Dendritic cell treated with granulocyte-macrophage colony-stimulating factor and Interleukin-4, amounts not matched to agents 40 ng/mL and 50 ng/mL, for 4 days (primary cell): ENCODE data around the gene ECEL1.

ENCODE experiments used
- H3K27ac Mint-ChIP-seq: one replicate; pipeline ENCODE4 v1.8.0; 2022; ENCODE audit warnings: mild to moderate bottlenecking, mixed read lengths
- H3K27me3 Mint-ChIP-seq: one replicate; pipeline ENCODE4 v1.8.0; 2022; ENCODE audit warnings: mild to moderate bottlenecking, mixed read lengths
- H3K36me3 Mint-ChIP-seq: one replicate; pipeline ENCODE4 v1.8.0; 2022; ENCODE audit warnings: low read depth, mixed read lengths
- H3K4me1 Mint-ChIP-seq: one replicate; pipeline ENCODE4 v1.8.0; 2022; ENCODE audit warnings: low read depth, mixed read lengths
- H3K4me3 Mint-ChIP-seq: one replicate; pipeline ENCODE4 v1.8.0; 2022; ENCODE audit warnings: mild to moderate bottlenecking, moderate library complexity, mixed read lengths
- H3K9me3 Mint-ChIP-seq: one replicate; pipeline ENCODE4 v1.8.0; 2022; ENCODE audit warnings: mixed read lengths
- intact Hi-C: fragments of 100-400 bp; cut with micrococcal nuclease; formaldehyde crosslinking; loops from one replicate; pipeline ENCODE4 v1.15.0; 2022

ECEL1 gene

DNA sequence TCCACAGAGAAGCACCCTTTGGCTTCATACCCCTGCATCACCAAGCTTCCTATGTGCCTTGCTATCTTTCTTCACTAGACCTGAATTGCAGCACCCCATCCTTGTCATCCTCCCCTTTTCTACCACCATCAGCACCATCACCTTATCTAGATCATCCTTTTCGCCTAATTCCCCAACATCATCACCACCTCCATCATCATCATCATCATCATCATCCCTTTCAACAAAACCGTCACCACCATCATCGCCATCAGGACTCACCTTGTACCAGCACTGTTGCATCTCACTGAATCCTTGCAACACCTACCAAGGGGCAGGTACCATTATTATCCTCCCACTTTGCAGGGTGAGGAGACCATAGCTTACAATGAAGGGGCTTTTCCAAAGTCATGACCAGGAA lies 10.8 kb upstream of the ECEL1 start:
- no peaks in the 10 kb centered on the region for H3K36me3 Mint-ChIP-seq
- no peak overlapping the region for H3K27ac Mint-ChIP-seq
- peaks cover under 1% of the 10 kb centered on the region for H3K4me1 Mint-ChIP-seq
- no peak overlapping the region for H3K4me3 Mint-ChIP-seq
- H3K27me3 Mint-ChIP-seq, result peaks cover 39% of the 10 kb centered on the region
- intact Hi-C loops, result no loop called here
- H3K9me3 Mint-ChIP-seq, result no peaks in the 10 kb centered on the region

DNA sequence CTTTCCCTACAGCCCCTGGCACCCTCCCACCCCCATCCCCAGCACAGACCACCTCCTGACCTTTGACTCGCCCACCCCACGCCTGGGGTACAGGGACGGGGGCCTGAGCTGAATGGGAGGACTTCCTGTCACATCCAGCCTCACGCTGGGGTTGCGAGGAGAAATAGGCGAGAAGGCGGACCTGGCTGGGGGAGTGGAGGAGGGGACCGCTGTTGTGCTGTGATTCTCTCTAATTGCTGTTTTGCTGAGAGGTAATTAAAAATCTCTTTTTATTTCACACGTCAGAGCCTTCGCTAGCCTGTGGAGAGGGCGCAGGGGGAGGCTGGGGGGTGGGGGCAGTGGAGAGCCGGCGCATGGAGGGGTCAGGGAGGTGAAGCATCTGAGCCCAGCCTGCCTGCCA lies 9.7 kb upstream of the ECEL1 start:
- H3K9me3 Mint-ChIP-seq, result no peaks in the 10 kb centered on the region
- no peaks in the 10 kb centered on the region for H3K36me3 Mint-ChIP-seq
- H3K4me3 Mint-ChIP-seq, result no peak overlapping the region
- intact Hi-C loops, result no loop called here
- no peak overlapping the region for H3K27ac Mint-ChIP-seq
- no peaks in the 10 kb centered on the region for H3K4me1 Mint-ChIP-seq
- H3K27me3 Mint-ChIP-seq, result peaks cover 34% of the 10 kb centered on the region

DNA sequence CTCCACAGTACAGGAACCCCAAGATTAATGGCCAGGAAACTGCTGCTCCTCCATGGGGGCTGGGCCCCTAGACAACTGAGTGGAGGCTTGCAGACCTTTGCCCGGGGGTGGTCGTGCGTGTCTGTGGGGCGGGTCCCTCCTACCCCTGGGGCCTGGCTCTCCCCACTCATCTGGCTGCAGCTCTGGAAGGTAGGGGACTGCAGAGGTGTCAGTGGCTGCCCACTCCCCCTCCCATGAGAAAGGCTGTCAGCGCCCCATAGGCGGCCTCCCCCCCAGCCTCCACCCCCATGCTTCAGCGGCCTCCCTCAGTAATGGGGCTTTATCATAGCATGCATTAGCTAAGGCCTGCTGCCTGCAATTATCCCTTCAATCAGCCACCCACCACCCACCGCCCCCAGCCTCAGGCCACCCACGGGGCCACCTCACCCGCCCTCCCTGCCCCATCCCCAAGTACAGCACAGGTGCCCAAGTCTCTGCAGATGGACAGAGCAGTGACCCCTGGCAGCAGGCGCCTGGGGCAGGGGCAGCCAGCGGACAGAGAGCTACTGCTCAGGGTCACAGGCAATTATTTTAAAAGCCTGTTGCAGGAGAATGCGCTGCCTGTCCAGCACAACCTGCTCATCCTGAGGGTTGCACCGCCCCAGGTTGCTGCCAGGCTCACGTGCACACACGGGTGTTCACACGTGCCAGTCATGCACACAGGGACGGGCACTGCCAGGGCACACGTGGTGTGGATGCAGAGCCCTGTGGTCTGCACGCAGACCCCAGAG lies 9.1 kb upstream of the ECEL1 start:
- Mint-ChIP-seq H3K9me3 (no peaks in the 10 kb centered on the region), H3K4me1 (no peaks in the 10 kb centered on the region), H3K27me3 (peaks cover 32% of the 10 kb centered on the region), H3K4me3 (no peak overlapping the region), H3K36me3 (no peaks in the 10 kb centered on the region), H3K27ac (no peak overlapping the region)
- intact Hi-C loops, result no loop called here

DNA sequence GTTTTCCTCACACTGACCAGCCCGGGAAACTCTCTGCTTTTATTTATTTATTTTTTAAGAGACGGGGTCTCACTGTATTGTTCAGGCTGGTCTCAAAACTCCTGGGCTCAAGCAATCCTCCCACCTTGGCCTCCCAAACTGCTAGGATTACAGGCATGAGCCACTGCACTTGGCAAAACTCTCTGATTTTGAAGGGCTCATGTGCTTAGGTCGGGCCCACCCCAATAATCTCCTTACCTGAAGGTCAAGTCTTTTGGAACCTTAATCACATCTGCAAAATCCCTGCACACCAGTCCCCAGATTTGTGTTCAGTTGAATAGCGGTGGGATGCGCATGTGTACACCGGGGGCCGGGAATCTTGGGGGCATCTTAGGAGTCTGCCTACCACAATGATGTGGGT lies 7.7 kb upstream of the ECEL1 start:
- no peak overlapping the region for H3K4me3 Mint-ChIP-seq
- no peak overlapping the region for H3K27ac Mint-ChIP-seq
- no peaks in the 10 kb centered on the region for H3K36me3 Mint-ChIP-seq
- intact Hi-C loops, result no loop called here
- H3K9me3 Mint-ChIP-seq, result no peaks in the 10 kb centered on the region
- H3K4me1 Mint-ChIP-seq, result no peaks in the 10 kb centered on the region
- H3K27me3 Mint-ChIP-seq, result peaks cover 24% of the 10 kb centered on the region

DNA sequence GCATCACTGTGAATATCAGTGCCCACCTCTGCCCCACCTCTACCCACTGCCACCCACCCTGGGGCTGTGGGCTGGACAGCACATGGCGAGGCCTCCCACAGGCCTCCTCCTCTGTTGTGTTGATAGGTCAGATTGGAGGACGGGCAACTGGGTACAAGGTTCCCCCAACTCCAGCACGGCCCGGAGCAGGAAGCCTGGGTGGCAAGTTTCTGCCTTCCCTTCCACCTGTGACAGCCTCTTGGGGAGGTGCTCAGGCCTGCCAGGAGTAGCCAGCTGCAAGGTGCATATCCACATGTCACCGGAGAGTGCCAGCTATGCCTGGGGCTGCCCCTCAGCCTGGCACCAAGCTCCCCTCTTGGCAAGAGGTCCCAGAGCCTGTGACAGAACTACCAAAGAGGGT lies 6.9 kb upstream of the ECEL1 start:
- Mint-ChIP-seq H3K4me3 (no peak overlapping the region), H3K4me1 (no peaks in the 10 kb centered on the region), H3K36me3 (no peaks in the 10 kb centered on the region), H3K9me3 (no peaks in the 10 kb centered on the region), H3K27me3 (peaks cover 28% of the 10 kb centered on the region), H3K27ac (no peak overlapping the region)
- intact Hi-C loops, result no loop called here

DNA sequence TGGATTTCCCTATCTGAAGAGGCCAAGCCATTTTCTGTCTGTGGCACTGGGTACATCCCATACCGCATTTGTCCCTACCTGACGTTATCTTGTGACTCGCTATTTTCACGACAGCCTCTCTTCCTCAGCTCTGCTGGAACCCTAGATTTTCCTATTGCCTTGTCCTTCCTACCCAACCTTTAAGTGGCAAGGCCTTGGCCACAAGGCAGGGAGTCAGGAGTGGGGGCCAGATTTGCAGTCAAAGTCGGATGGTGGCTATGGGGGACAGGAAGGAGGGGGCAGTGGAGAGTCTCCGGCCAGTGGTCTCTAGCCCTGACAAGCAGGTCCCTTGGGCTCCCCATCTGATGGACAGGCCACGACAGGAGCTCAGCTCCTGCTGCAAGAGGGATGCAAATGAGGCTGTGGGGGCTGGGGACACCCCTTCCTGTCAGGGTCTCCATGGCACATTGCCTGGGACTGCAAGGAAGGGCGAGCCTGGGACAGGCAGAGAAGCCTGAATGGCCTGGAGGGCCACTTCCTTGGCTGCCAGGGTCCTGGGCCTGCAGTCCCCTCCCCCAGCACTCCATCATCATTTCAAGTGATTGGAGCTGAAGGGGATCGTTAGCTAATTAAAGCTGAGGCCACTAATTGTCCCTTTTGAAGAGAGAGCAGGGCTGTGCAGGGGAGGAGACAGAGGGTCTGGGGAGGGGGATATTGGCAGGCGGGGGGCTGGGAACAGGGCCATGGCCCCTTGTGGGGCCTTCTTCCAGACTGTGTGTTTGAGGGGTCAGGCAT lies 6.3 kb upstream of the ECEL1 start:
- H3K27me3 Mint-ChIP-seq, result peaks cover 34% of the 10 kb centered on the region
- no peak overlapping the region for H3K27ac Mint-ChIP-seq

DNA sequence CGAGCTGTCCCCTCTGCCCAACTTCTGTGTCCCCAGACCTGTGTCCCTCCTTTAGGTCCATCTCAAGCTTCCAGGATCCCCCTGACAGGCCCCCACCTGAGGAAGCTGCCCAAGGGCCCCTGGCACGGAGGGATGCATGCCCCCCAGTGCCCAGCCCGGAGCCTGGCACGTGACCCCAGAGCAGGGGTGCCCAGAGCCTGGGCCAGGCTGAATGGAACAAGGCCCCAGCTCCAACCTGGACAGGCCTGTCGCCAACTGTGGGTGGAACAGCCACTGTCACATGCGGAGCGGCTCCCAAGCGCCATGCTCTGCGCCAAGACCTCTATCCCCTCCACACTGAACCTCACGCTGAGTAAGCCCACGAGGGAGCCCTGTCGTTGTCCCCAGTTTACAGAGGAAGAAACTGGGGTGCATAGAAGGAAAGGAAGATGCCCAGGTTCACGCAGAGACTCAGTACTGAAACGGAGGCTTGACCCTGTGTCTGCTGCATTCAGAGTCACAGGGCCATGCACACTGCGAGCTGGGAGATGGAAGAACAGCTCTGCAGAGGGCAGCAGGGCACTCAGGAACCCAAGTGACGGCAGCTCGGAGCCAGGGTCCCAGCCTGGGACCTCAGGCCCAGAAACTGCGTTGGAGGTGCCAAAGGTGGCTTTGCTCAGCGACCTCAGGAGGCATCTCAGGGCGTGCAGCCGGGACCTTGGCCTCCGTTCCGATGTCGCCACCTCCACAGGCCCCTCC lies 5.5 kb upstream of the ECEL1 start:
- Mint-ChIP-seq H3K36me3 (no peaks in the 10 kb centered on the region), H3K27ac (no peak overlapping the region), H3K4me1 (no peaks in the 10 kb centered on the region), H3K4me3 (no peak overlapping the region), H3K9me3 (no peaks in the 10 kb centered on the region), H3K27me3 (peaks cover 39% of the 10 kb centered on the region)
- intact Hi-C loops, result no loop called here

More for the DNA sequence above, 6.3 kb upstream of the ECEL1 start:
- Mint-ChIP-seq H3K4me3 (no peak overlapping the region), H3K4me1 (no peaks in the 10 kb centered on the region), H3K9me3 (no peaks in the 10 kb centered on the region), H3K36me3 (no peaks in the 10 kb centered on the region)
- intact Hi-C loops, result no loop called here

DNA sequence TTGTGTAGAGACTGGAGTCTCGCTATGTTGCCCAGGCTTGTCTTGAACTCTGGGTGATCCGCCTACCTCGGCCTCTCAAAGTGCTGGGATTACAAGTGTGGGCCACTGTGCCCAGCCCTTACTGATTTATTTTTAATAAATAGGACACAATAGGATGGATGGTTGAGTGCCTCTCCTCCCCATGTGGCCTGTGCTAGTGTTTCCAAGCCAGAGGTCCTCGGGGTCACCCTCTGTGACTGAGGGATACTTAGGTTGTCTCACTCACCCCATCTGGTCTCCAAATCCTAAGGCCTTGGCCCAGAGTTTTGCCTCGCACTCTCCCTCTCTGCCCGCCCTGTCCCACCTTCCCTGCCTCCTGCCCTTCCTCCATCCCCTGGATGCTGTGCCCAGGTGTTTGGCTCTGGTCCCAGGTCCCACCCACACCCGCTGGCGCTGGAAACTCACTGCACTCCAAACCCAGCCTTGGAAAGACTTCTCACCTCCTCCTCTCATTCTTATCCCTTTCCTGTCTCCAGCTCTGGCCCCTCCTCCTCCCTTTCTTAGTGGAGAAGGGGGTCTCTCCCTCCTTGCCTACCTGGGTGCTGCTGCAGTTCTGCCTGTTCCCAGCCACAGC lies 4.7 kb upstream of the ECEL1 start:
- intact Hi-C loops, result no loop called here
- Mint-ChIP-seq H3K27me3 (peaks cover 41% of the 10 kb centered on the region), H3K4me3 (no peak overlapping the region), H3K9me3 (no peaks in the 10 kb centered on the region), H3K27ac (no peak overlapping the region), H3K36me3 (no peaks in the 10 kb centered on the region), H3K4me1 (no peaks in the 10 kb centered on the region)

DNA sequence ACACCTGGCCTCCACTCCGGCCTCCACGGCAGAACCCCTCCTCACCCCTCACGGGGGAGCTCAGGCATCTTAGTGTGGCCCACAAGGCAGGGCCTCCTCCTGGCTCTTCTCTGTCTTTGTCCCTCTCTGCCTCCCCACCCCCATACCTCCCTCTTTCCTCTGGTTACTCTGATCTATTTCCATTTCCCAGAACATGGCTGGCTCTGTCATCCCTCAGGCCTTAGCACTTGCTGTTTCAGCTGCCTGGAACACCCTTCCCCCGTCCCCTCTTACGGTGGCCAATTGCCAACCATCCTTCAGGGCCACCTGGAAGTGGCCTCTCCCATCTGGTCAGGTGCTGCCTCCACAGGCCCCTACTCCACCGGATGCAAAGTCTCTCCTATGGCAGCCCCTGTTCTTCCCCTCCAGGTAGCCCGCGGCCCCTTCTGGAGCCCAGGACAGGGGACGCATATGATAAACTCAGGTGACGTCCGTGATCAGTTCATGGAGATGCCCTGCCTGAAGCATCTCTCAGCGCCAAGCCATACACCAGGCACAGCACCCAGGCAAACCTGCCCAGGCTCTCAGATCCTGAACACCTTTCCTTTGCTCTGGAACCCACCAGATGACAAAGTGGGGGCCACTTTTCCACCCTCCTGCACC lies 3.6 kb upstream of the ECEL1 start:
- Mint-ChIP-seq H3K4me1 (no peaks in the 10 kb centered on the region), H3K4me3 (no peak overlapping the region), H3K9me3 (no peaks in the 10 kb centered on the region), H3K27ac (no peak overlapping the region), H3K36me3 (no peaks in the 10 kb centered on the region), H3K27me3 (peaks cover 50% of the 10 kb centered on the region)
- intact Hi-C loops, result no loop called here

DNA sequence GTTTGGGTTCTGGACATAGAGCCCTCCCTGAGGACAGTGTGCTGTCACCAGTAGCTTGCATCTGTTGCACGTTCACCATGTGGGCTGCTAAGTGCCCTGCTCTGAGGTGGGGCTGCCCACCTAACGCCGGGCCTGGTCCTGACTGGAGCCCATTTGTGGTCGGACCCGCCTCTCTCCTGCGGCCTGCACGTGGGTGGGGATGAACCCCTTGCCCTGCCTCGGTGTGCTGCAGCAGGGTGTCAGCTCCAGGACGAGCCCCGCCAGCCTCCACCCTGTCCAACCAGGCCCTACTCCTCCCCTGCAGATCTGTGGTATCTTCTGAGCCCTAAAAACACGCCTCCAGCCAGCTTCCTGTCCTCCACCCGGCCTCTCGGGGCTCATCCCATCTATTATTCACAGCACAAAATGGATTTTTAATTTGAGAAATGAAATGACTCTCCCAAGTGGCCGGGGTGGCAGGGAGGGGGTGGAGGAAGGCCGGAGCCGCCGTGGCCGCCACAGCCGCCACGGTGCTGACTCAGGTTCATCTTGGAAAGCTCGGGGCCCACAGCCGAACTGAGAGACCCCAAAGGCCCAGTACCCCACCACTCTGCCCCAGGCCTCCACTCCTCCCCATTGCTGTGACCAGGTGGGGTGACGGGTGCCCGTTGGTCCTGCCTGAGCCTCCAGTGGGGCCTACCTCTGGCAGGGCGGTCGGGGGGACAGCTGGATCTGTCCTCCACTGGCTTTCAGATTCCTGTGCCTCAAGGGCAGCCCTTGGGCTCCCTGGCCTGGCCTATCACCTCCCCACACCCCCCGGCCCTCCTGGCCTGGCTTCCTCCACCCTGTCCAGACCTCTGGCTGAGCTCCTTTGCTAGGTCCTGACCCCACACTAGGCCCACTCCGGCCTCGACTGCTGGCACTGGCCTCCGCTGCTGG lies 2.8 kb upstream of the ECEL1 start:
- intact Hi-C loops, result no loop called here
- Mint-ChIP-seq H3K4me3 (no peak overlapping the region), H3K9me3 (no peaks in the 10 kb centered on the region), H3K27me3 (peaks cover 56% of the 10 kb centered on the region), H3K36me3 (no peaks in the 10 kb centered on the region), H3K27ac (no peak overlapping the region), H3K4me1 (no peaks in the 10 kb centered on the region)

DNA sequence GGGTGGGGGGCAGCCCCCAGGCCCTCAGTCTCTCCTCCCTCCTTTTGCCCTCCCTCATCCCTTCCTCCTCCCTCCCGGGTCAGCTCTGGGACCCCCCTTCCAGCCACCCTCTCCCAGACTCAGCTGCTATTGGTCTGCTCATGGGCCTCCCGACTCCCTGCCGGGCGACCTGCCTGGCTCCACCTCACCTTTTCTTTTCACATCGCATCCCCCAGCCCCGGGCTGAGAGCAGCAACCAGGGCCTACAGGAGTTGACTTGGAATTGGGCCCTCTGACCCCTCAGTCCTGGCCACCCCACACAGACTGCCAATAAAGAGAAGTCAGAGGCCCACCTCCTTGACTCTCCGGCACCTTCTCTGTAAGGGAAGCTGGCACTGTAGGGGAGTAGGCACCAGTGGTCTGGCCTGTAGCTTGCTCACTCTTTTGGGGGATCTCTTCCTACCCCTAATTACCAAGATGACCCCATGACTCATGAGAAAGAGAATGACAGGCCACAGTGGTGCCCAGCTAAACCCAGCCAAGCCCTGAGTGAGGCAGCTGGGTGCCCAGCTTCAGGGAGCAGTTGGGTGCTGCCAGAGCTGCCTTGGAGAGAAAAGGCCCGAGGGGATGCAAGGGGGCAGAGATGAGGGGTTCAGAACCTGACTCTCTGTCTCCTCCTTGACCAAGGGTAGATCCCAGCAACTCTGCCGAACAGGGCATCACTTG lies 2.0 kb upstream of the ECEL1 start:
- H3K27ac Mint-ChIP-seq, result no peak overlapping the region
- H3K9me3 Mint-ChIP-seq, result no peaks in the 10 kb centered on the region
- intact Hi-C loops, result no loop called here
- H3K4me1 Mint-ChIP-seq, result no peaks in the 10 kb centered on the region
- H3K27me3 Mint-ChIP-seq, result peaks cover 64% of the 10 kb centered on the region
- no peak overlapping the region for H3K4me3 Mint-ChIP-seq
- H3K36me3 Mint-ChIP-seq, result no peaks in the 10 kb centered on the region

DNA sequence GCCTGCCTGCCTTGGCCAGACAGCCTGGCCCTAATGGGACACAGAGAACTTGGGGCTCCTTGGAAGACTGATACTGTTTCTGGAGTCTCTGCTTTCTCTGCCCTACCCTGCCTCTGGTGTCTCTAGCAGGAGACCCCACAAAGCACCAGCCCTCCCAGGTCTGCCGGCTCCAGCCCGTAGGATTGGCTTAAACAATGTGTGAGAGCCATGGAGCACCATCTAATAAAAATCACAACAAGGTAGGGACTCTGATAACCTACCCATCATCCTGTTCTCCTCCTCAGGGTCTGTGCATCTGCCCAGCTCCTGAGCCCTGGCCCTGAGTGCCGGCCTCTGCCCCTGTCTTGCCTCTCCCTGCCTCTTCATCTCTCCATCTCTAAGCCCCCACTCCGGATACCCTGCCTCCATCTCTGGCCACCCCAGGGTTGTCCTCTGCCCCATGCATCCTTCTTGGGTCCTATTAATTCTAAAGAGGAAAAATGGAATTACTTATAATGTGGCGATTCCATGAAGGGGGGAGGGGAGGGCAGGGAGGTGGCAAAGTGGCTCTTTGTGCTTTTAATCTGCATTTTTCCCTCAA lies 1.2 kb upstream of the ECEL1 start:
- no peak overlapping the region for H3K4me3 Mint-ChIP-seq
- H3K27ac Mint-ChIP-seq, result no peak overlapping the region
- peaks cover 71% of the 10 kb centered on the region for H3K27me3 Mint-ChIP-seq
- no peaks in the 10 kb centered on the region for H3K4me1 Mint-ChIP-seq
- intact Hi-C loops, result no loop called here
- H3K36me3 Mint-ChIP-seq, result no peaks in the 10 kb centered on the region
- no peaks in the 10 kb centered on the region for H3K9me3 Mint-ChIP-seq
